GM12878 (cell line): ENCODE data around the gene NRDE2. TPM values are rescaled to one million over a fixed set of nuclear protein-coding genes. Genes with fewer than 3 reads are reported as not detected.

ENCODE experiments used
- ATAC-seq: fragments of 200-7000 bp; cut with Tn5 transposase; 3 replicates; pipeline ENCODE4 v1.9.1; 2020; ENCODE audit warnings: mild to moderate bottlenecking, moderate library complexity
- BruUV-seq: library from RNA; stranded (reverse); fragments of 400-500 nt; replicated peaks from 2 replicates; lab custom pipeline; 2021; lab: Mats Ljungman, UMichigan
- CTCF ChIA-PET: fragments of 300-600 bp; sonication (Branson Sonifier 250); formaldehyde crosslinking; extraction: SDS; loops from one replicate; lab custom pipeline; 2021; ENCODE audit warnings: inconsistent platforms; lab: Yijun Ruan, JAX
- POLR2A ChIA-PET: fragments of 350-600 bp; formaldehyde crosslinking; extraction: SDS; loops from one replicate; lab custom pipeline; 2021; ENCODE audit warnings: inconsistent platforms; lab: Charles Lee
- RAD21 ChIA-PET: fragments of 300-600 bp; sonication (Branson Sonifier 250); formaldehyde crosslinking; loops from one replicate; lab custom pipeline; 2023; ENCODE audit warnings: antibody characterized with exemption; ENCODE audit not compliant: unreplicated experiment; lab: Charles Lee
- SMC1A ChIA-PET: fragments of 300-600 bp; sonication (Branson Sonifier 250); formaldehyde crosslinking; loops from one replicate; lab custom pipeline; 2023; ENCODE audit not compliant: unreplicated experiment, uncharacterized antibody; lab: Charles Lee
- DNase-seq: peaks from one replicate; pipeline ENCODE4 v3.0.0-alpha.2; 2011; ENCODE audit warnings: low read depth, low spot score
- FAIRE-seq: peaks from 3 replicates; lab custom pipeline; 2011; peaks lifted over from hg19 to GRCh38; lab: Jason Lieb, UNC
- H2AFZ ChIP-seq: 2 replicates; pipeline ENCODE4 v1.6.0; 2011; ENCODE audit warnings: low read depth, low read length, control low read depth; ENCODE audit not compliant: control insufficient read depth
- H3K27ac ChIP-seq: 2 replicates; pipeline ENCODE4 v1.5.1; 2011; ENCODE audit warnings: control low read depth; ENCODE audit not compliant: control insufficient read depth, insufficient read depth
- H3K27me3 ChIP-seq, 2 experiments: replicated peaks in 1 of 2; 2 replicates each; pipeline versions ENCODE4 v1.6.0 to v1.6.1; 2011; ENCODE audit warnings: low read length in 1 of 2; ENCODE audit not compliant: control insufficient read depth in 2 of 2, insufficient read depth in 2 of 2
- H3K36me3 ChIP-seq, 2 experiments: 2 replicates each; pipeline ENCODE4 v1.5.1; 2011; ENCODE audit warnings: low read length in 1 of 2; ENCODE audit not compliant: control insufficient read depth in 2 of 2, insufficient read depth in 2 of 2
- H3K4me1 ChIP-seq: 2 replicates; pipeline ENCODE4 v1.6.1; 2011; ENCODE audit warnings: mild to moderate bottlenecking, low read length, moderate library complexity, mixed read lengths; ENCODE audit not compliant: control insufficient read depth, insufficient read depth
- H3K4me2 ChIP-seq: 2 replicates; pipeline ENCODE4 v1.6.0; 2011; ENCODE audit warnings: control low read depth; ENCODE audit not compliant: control insufficient read depth, insufficient read depth
- H3K4me3 ChIP-seq: fragments of 200-600 bp; sonication (generic); 2 replicates; pipeline ENCODE4 v1.5.1; 2016
- H3K79me2 ChIP-seq: 2 replicates; pipeline ENCODE4 v1.6.0; 2011; ENCODE audit warnings: low read length; ENCODE audit not compliant: control insufficient read depth, insufficient read depth
- H3K9ac ChIP-seq: 2 replicates; pipeline ENCODE4 v1.8.0; 2011; ENCODE audit warnings: low read length, control low read depth, mixed read lengths; ENCODE audit not compliant: control insufficient read depth, insufficient read depth
- H3K9me3 ChIP-seq: replicated peaks from 3 replicates; pipeline ENCODE4 v1.5.1; 2011; ENCODE audit warnings: mild to moderate bottlenecking, low read length; ENCODE audit not compliant: control insufficient read depth, insufficient read depth
- H4K20me1 ChIP-seq: 2 replicates; pipeline ENCODE4 v1.6.0; 2011; ENCODE audit not compliant: control insufficient read depth, insufficient read depth
- ATF7 ChIP-seq: fragments of 450-650 bp; IDR thresholded peaks from 2 replicates; pipeline ENCODE4 v1.6.1; 2016; ENCODE audit warnings: low read depth, mild to moderate bottlenecking
- BCL3 ChIP-seq: IDR thresholded peaks from 2 replicates; pipeline ENCODE4 v1.6.1; 2011; ENCODE audit warnings: borderline replicate concordance, low read depth, mild to moderate bottlenecking, moderate library complexity, low read length; ENCODE audit not compliant: insufficient read depth, poor library complexity, severe bottlenecking
- CBFB ChIP-seq: IDR thresholded peaks from 2 replicates; pipeline ENCODE4 v1.6.1; 2016; ENCODE audit warnings: antibody characterized with exemption, low read depth
- CHD2 ChIP-seq: IDR thresholded peaks from 2 replicates; pipeline ENCODE4 v1.6.1; 2011; ENCODE audit warnings: low read depth, low read length, improper control_type of control experiment, borderline replicate concordance
- EZH2 ChIP-seq: IDR thresholded peaks from 2 replicates; pipeline ENCODE4 v1.6.1; 2012; ENCODE audit warnings: low read depth, mild to moderate bottlenecking, control low read depth, inconsistent platforms, low read length, borderline replicate concordance; ENCODE audit not compliant: control insufficient read depth
- HCFC1 ChIP-seq: fragments of 150-350 bp; IDR thresholded peaks from 2 replicates; pipeline ENCODE4 v1.6.1; 2014; ENCODE audit warnings: low read length
- MTA2 ChIP-seq: fragments of 450-650 bp; IDR thresholded peaks from 2 replicates; pipeline ENCODE4 v1.6.1; 2016; ENCODE audit warnings: low read depth, mild to moderate bottlenecking, moderate library complexity
- RUNX3 ChIP-seq: IDR thresholded peaks from 2 replicates; pipeline ENCODE4 v1.6.1; 2012; ENCODE audit warnings: low read length, inconsistent platforms
- SP1 ChIP-seq: IDR thresholded peaks from one replicate; pipeline ENCODE4 v1.6.1; 2011; ENCODE audit warnings: low read depth, low read length
- YY1 ChIP-seq: IDR thresholded peaks from 2 replicates; pipeline ENCODE4 v1.6.1; 2011; ENCODE audit warnings: low read depth, mild to moderate bottlenecking, low read length
- ZNF217 ChIP-seq: fragments of 450-650 bp; IDR thresholded peaks from 2 replicates; pipeline ENCODE4 v1.6.1; 2017; ENCODE audit warnings: antibody characterized with exemption, mild to moderate bottlenecking
- ZNF384 ChIP-seq: IDR thresholded peaks from 2 replicates; pipeline ENCODE4 v1.6.1; 2012; ENCODE audit warnings: low read depth, mild to moderate bottlenecking, low read length, improper control_type of control experiment, borderline replicate concordance
- ZNF622 ChIP-seq: fragments of 450-650 bp; IDR thresholded peaks from 2 replicates; pipeline ENCODE4 v1.6.1; 2017; ENCODE audit warnings: mild to moderate bottlenecking, inconsistent platforms
- ZSCAN29 ChIP-seq: fragments of 450-650 bp; IDR thresholded peaks from 2 replicates; pipeline ENCODE4 v1.6.1; 2017; ENCODE audit warnings: mild to moderate bottlenecking, moderate library complexity
- WGBS: methylation state at CpG from one replicate; pipeline ENCODE4 v1.1.6; 2016; ENCODE audit warnings: low lambda C conversion rate; ENCODE audit not compliant: insufficient replicate concordance, insufficient coverage; ENCODE audit errors: missing lambda C conversion rate; 5-methylcytosine and 5-hydroxymethylcytosine counted together
- in situ Hi-C: fragments of 300-500 bp; cut with MboI; formaldehyde crosslinking; loops from 9 replicates; pipeline ENCODE4 v1.14.3; 2018; ENCODE audit warnings: mixed read lengths
- intact Hi-C: fragments of 100-400 bp; cut with micrococcal nuclease; formaldehyde crosslinking; loops from one replicate; pipeline ENCODE4 v1.14.2; 2022; ENCODE audit not compliant: unreplicated experiment
- polyA plus RNA-seq, 11 experiments: library from polyadenylated mRNA; depleted of rRNA in 4 of 11; unstranded in 6 of 11; stranded (reverse) in 5 of 11; fragments of >200 nt; fragmentation: Nextera tagmentation in 4 of 11; fragmentation: Illumina TruSeq in 1 of 11; extraction: Ambion mirVana in 4 of 11; extraction: Trizol in 1 of 11; gene quantifications; 1 replicate in 1 of 11; 2 replicates in 10 of 11; pipeline versions ENCODE4 v1.2.1 to v1.2.3, GENCODE V29; 2011 to 2016; ENCODE audit warnings: inconsistent platforms in 2 of 11, missing spikeins in 2 of 11, low read depth in 1 of 11
- total RNA-seq, 4 experiments: library from RNA; depleted of rRNA in 3 of 4; stranded (reverse); fragments of >200 nt in 3 of 4; fragmentation: Illumina TruSeq in 1 of 4; extraction: Trizol in 1 of 4; gene quantifications; 2 replicates each; pipeline versions ENCODE4 v1.2.1 to v1.2.3, GENCODE V29; 2013 to 2021
- TF ChIP-seq, protein P1 (sequence below): IDR thresholded peaks from 2 replicates; pipeline ENCODE4 v1.6.1; 2011; ENCODE audit warnings: mild to moderate bottlenecking, low read depth, low read length, moderate library complexity; ENCODE audit not compliant: insufficient replicate concordance

Gene NRDE2
- total and polyA plus RNA-seq, 10 of the 15 experiments (the other 5 are each of a cell fraction or from before 2014, with no cell fraction given): 8.3 to 21.0 (median 13.8) TPM

DNA sequence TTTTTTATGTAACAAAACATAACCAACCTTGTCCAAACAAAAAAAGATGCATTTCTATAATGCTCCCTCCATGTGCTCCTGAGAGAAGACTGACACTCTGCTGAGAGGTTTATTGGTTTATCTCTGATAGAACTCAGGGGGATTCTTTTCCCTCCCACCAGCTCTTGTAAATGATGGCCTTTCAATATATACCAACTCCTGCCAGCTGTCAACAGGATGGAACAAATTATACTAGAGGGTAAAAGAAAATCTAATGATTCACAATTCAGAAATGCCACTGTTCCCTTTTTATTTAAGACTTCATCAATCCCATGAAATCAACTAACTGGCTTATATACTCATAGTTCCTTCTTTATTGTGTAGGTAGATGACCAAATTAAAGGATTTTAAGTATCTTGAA is 50.0 kb downstream of the NRDE2 start:
- ChIA-PET SMC1A (interaction anchor here (0.6 to 0.8 kb wide), 3 partner anchors 9 to 38 kb away, joined by 3 to 4 read pairs (median 3); no protein-coding TSS in a partner anchor), POLR2A (no interaction called here), CTCF (interaction anchor here (1.0 to 1.4 kb wide), 2 partner anchors 22 to 47 kb away, joined by 3 read pairs; no protein-coding TSS in a partner anchor), RAD21 (no interaction called here)
- Histone ChIP-seq H3K4me2 (no peak overlapping the region), H3K27me3 (no peaks in the 10 kb centered on the region), H3K4me1 (no peaks in the 10 kb centered on the region), H3K27ac (no peak overlapping the region), H3K9ac (no peak overlapping the region), H2AFZ (no peak overlapping the region), H3K9me3 (no peaks in the 10 kb centered on the region), H3K4me3 (no peak overlapping the region), H3K36me3 (peaks cover 7 to 14% of the 10 kb centered on the region in 2 experiments), H3K79me2 (no peaks in the 10 kb centered on the region), H4K20me1 (no peaks in the 10 kb centered on the region)
- BruUV-seq: no TSS peak
- no peak for FAIRE-seq
- no peak for ATAC-seq
- TF ChIP-seq CBFB (no peak), ZSCAN29 (no peak), CHD2 (no peak), RUNX3 (no peak), ATF7 (no peak), ZNF384 (no peak), MTA2 (no peak)
- intact Hi-C loops: no loop called here
- no peak for DNase-seq
- in situ Hi-C loops: no loop called here

GRCh38 chr14:90281261-90281660 is 50.5 kb downstream of the NRDE2 start:
- ChIA-PET SMC1A (interaction anchor here (0.6 to 0.8 kb wide), 2 partner anchors 16 to 39 kb away, joined by 3 to 4 read pairs; no protein-coding TSS in a partner anchor), POLR2A (interaction anchor here (0.6 kb wide), 1 partner anchor 93 kb away, joined by 4 read pairs; no protein-coding TSS in a partner anchor), RAD21 (no interaction called here), CTCF (interaction anchor here (1.0 to 1.4 kb wide), 2 partner anchors 22 to 46 kb away, joined by 3 read pairs; no protein-coding TSS in a partner anchor)
- Histone ChIP-seq H3K27me3 (no peaks in the 10 kb centered on the region), H3K79me2 (no peaks in the 10 kb centered on the region), H3K4me3 (no peak overlapping the region), H3K9ac (no peak overlapping the region), H3K9me3 (no peaks in the 10 kb centered on the region), H3K36me3 (peaks cover 5 to 10% of the 10 kb centered on the region in 2 experiments), H3K27ac (no peak overlapping the region), H3K4me2 (no peak overlapping the region), H4K20me1 (no peaks in the 10 kb centered on the region), H2AFZ (no peak overlapping the region), H3K4me1 (no peaks in the 10 kb centered on the region)
- FAIRE-seq: no peak
- no TSS peak for BruUV-seq
- no peak for ATAC-seq
- intact Hi-C loops (no loop called here), in situ Hi-C loops (no loop called here)
- DNase-seq: no peak
- WGBS: 86% methylated on average over 8 of the region's 8 CpGs
- TF ChIP-seq YY1 (no peak), HCFC1 (no peak), BCL3 (no peak), ZNF217 (no peak), EZH2 (no peak), ZNF622 (no peak), SP1 (no peak)
- TF ChIP-seq, protein P1, sequence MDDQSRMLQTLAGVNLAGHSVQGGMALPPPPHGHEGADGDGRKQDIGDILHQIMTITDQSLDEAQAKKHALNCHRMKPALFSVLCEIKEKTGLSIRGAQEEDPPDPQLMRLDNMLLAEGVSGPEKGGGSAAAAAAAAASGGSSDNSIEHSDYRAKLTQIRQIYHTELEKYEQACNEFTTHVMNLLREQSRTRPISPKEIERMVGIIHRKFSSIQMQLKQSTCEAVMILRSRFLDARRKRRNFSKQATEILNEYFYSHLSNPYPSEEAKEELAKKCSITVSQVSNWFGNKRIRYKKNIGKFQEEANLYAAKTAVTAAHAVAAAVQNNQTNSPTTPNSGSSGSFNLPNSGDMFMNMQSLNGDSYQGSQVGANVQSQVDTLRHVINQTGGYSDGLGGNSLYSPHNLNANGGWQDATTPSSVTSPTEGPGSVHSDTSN: no peak
